HG03432 (cell line): ENCODE measurements around the gene PAXX.

Experiments
- ATAC-seq: cut with Tn5 transposase; IDR thresholded peaks from one replicate; pipeline ENCODE4 v1.9.1; 2021; ENCODE audit warnings: mild to moderate bottlenecking, moderate library complexity; ENCODE audit not compliant: unreplicated experiment

Gene PAXX

DNA sequence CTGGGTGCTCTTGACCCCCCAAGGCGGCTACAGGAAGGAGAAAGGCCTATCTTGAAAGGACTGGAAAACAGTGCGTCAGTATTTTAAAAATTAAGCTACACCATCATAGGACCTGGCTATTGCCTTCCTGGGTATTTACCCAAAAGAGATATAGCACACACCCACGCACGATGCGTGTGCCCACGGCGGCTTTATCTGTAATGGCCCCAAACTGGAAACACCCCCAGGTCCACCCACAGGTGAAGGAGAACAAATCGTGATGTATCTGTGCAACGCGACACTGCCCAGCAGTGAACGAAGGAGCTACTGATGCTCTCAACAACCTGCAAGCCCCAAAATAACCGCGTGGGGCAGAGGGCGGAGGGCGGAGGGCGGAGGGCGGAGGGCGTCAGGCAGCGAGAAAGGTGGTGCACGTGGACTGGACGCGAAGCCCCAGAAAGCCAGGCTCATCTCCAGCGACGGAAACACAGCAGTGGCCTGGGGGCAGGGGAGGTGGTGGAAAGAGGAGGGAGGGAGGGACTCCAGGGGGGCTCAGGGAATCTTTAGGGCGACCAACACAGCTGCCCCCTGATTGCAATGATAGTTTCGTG lies 27.3 kb upstream of the PAXX start:
- no peak for ATAC-seq

DNA sequence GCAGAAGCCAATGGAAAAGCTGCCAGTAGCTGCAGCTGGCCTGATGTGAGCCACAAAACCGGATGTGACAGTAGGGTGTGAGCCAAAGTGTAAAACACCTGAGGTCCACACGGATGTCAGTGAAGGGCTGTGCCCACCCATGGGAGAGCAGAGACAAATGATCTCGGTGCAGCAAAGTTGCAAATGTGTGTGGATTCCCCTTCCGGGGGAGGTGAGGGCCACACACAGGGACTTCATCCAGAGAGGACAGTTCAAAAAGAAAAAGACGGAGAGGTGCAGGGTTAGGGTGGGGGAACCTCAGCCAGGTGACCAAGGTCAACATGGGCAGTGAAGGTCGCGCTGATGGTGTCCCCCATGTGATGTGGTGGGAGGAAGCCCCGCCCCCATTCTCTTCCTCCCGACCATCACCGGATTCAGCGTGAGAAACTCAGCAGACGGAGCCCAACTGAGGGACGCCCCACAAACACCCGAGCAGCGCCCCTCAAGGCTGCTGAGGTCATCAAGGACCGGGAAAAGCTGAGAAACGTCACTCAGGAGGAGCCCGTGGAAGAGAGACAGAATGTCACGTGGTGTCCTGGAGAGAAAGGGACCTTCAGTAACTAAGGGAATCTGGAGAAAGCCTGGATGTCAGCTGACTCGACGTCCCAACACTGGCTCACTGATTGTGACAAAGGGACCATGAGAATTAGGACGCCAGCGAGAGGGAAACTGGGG lies 26.3 kb upstream of the PAXX start:
- ATAC-seq, result no peak

- no peak for ATAC-seq
Observed at GRCh38 chr9:136968333-136969127, 23.7 kb upstream of the PAXX start.

- ATAC-seq, result no peak
Observed at GRCh38 chr9:136969150-136969549, 23.1 kb upstream of the PAXX start.

- ATAC-seq, result no peak
Observed at GRCh38 chr9:136969774-136970173, 22.4 kb upstream of the PAXX start.

GRCh38 chr9:136970361-136970760 lies 21.9 kb upstream of the PAXX start:
- no peak for ATAC-seq

GRCh38 chr9:136971746-136972145 lies 20.5 kb upstream of the PAXX start:
- no peak for ATAC-seq

DNA sequence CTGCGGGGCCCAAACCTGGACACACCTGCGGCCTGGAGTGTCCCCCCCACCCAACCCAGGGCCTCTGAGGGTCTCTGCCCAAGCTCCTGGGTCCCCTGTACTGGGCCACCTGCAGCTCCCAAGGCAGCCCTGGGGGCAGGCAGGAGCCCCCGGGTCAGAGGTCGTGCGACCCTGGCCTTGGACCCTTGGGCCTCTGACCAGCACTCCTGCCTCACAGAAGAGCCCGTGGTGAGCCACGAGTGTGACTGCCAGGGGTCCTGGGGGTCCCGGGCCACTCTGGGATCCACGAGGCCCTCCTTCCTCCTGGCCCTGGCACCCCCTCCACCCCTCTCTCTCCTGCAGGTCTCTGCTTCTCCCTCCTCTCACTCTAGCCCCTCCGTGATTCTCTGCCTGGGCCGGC lies 19.9 kb upstream of the PAXX start:
- ATAC-seq, result no peak

GRCh38 chr9:136972743-136973142 lies 19.5 kb upstream of the PAXX start:
- ATAC-seq, result no peak

- no peak for ATAC-seq
Observed at GRCh38 chr9:136973618-136974617, 18.3 kb upstream of the PAXX start.

GRCh38 chr9:136974817-136975535 lies 17.2 kb upstream of the PAXX start:
- ATAC-seq, result no peak

DNA sequence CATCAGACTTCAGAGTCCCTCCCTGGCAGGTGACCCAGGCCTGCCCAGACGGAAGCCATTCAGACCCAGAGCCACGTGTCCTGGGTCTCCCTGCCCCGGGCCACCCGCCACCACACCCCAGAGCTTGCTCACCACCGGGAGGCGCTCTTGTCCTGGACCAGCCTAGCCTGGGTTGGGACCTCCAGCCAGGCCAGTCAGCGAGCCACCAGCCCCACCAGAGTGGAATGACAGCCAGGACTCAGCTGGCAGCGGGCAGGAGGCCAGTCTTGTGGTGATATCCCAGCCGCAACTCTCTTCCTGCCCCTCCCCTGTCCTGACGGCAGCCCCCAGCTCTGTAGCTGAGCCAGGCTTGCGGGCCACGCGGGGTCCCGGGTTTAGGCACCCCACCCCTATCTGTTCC lies 16.6 kb upstream of the PAXX start:
- ATAC-seq, result no peak

- ATAC-seq, result no peak
Observed at GRCh38 chr9:136977223-136977622, 15.0 kb upstream of the PAXX start, which contains the start of gene PTGDS. Gene PTGDS (plus strand): TSS chr9:136977504. CDS start chr9:136977579, 75 bp downstream.

- ATAC-seq, result no peak
Observed at GRCh38 chr9:136977649-136978072, 14.6 kb upstream of the PAXX start.

GRCh38 chr9:136978073-136978864 lies 14.0 kb upstream of the PAXX start:
- ATAC-seq, result no peak

GRCh38 chr9:136978865-136979544 lies 13.2 kb upstream of the PAXX start:
- ATAC-seq, result no peak

DNA sequence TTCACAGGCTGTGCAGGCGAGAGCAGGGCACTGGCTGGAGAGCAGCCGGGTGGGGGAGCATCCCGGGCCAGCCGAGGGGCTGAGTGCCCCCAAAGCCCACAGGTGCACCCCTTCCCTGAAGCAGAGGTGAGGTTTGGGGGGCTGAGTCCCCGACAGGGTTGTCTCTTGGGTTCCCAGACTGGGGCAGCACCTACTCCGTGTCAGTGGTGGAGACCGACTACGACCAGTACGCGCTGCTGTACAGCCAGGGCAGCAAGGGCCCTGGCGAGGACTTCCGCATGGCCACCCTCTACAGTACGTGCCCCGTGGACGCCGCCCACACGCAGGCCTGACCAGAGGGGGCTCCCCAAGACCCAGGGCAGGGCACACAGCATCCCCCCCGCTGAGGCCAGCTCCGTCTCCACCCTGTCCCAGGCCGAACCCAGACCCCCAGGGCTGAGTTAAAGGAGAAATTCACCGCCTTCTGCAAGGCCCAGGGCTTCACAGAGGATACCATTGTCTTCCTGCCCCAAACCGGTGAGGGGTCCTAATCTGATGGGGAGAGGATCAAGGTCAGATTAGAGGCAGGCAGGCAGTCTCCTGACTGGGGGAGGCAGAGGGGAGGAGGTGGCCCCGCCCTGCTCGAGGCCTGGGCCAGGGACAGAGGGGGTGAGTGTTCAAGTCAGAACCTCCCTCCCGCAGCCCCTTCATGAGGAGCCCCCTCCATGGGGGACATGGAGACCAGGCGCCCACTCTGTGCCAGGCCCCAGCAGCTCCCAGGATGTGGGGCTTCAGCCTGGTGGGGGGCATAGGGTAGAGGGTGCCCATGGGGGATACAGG lies 12.2 kb upstream of the PAXX start:
- ATAC-seq, result no peak
